Lower leg skin (tissue), 3 donors: ENCODE measurements around the gene VTI1A.

Source experiments
- POLR2A ChIP-seq, 2 donors: fragments of 450-650 bp; IDR thresholded peaks; one replicate each; pipeline ENCODE4 v1.6.1; 2016 to 2017; ENCODE audit warnings: antibody characterized with exemption in 2 of 2, mild to moderate bottlenecking in 1 of 2, moderate library complexity in 1 of 2
- TF ChIP-seq, protein P1 (sequence below), 3 donors: fragments of 450-650 bp; IDR thresholded peaks; one replicate each; pipeline ENCODE4 v1.5.1; 2016; ENCODE audit warnings: antibody characterized with exemption in 3 of 3, mild to moderate bottlenecking in 3 of 3, moderate library complexity in 2 of 3

DNA sequence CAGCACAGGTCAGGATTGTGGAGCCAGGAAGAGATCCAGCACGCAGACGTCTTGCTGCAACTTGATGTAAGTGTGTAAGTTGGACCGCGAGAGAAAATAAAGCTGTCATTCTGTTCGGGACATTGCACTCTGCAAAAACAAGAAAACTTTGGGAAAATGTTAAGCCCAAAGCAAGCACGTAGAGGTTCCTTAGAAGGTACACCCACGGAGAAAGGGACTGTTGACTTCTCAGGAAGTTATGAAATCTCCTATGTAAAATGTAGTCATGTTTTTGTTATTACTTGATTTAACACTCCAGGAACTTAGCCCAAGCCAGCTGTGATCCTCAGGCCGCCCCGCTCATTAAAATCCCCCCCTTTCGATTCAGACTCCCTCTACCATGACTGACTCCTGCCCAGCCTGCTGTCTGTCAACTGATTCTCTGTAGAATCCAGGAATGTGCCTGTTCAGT lies 307.0 kb downstream of the VTI1A start:
- TF ChIP-seq, protein P1, sequence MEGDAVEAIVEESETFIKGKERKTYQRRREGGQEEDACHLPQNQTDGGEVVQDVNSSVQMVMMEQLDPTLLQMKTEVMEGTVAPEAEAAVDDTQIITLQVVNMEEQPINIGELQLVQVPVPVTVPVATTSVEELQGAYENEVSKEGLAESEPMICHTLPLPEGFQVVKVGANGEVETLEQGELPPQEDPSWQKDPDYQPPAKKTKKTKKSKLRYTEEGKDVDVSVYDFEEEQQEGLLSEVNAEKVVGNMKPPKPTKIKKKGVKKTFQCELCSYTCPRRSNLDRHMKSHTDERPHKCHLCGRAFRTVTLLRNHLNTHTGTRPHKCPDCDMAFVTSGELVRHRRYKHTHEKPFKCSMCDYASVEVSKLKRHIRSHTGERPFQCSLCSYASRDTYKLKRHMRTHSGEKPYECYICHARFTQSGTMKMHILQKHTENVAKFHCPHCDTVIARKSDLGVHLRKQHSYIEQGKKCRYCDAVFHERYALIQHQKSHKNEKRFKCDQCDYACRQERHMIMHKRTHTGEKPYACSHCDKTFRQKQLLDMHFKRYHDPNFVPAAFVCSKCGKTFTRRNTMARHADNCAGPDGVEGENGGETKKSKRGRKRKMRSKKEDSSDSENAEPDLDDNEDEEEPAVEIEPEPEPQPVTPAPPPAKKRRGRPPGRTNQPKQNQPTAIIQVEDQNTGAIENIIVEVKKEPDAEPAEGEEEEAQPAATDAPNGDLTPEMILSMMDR (IDR thresholded peaks at IDR 0.05), result no peak
- no peak for TF ChIP-seq POLR2A (IDR thresholded peaks at IDR 0.05)
